Measurements from ENCODE around the gene SLC38A5. TPM values are rescaled to one million over a fixed set of nuclear protein-coding genes. Genes with fewer than 3 reads are reported as not detected.
"Not testable (repeated sequence)": the region's sequence is repeated elsewhere in the genome, so short reads cannot be mapped to it uniquely, and the experiment has no call there.

SLC38A5 gene
- total RNA-seq, 1 experiment from 2014 or later = not detected

DNA sequence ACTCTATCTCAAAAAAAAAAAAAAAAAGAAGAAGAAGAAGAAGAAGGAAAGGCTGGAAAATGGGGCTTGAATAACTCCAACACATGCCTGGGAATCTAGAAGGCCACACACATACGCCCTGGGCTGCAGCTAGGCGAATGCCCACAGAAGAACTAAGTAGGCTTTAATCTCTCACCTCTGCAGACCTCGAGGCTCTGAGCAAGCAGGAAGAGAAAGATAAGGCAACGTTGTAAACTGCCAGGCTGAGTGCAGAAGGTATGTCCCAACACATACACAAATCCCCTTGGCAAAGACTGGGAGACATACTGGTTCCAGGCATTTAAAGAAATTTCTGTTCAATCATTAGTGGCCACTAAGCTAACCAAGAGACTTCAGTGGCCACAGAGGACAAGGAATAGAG lies 18.4 kb downstream of the SLC38A5 start:
- DNase-seq (ENCODE audit: low read depth, low spot score) = no peak
- in situ Hi-C loops (cut with HindIII; ENCODE audit: low pct_unique_long_range_greater_than_20kb, low sequenced_read_pairs) = no loop called here

DNA sequence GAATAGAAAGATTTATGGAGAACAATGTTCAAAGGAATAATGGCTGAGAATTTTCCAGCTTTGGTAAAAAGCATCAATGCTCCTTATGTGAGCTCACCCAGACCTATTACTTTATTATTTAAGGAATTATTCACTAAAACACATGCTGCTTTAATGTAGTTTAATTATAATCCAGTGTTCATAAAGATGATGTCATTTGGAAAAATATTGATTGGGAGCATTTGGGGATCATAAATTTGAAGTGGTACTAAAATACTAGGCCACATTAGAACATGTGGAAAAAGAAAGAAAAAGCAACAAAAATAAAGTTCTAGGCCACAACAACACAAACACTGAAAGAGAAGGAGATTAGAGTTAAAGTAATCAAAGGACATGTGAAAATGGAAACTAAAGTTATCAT lies 20.0 kb downstream of the SLC38A5 start:
- in situ Hi-C loops (cut with HindIII; ENCODE audit: low pct_unique_long_range_greater_than_20kb, low sequenced_read_pairs) = no loop called here
- no peak for DNase-seq (ENCODE audit: low read depth, low spot score)

DNA sequence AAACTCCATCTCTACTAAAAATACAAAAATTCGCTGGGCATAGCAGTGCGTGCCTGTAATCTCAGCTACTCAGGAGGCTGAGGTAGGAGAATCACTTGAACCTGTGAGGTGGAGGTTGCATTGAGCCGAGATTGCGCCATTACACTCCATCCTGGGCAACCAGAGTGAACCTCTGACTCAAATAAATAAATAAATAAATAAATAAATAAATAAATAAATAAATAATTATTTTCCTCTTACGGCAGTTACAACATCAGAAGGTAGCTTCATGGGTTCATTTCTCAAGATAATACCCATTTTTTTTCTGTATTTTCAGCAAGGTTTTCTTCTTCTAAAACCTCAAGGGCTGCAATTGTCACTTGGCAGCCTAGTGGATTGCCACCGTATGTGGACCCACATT lies 22.9 kb downstream of the SLC38A5 start:
- in situ Hi-C loops (cut with HindIII; ENCODE audit: low pct_unique_long_range_greater_than_20kb, low sequenced_read_pairs); DNase-seq (ENCODE audit: low read depth, low spot score): not testable (repeated sequence)

GRCh38 chrX:48433713-48434112 lies 36.3 kb downstream of the SLC38A5 start:
- DNase-seq (ENCODE audit: low read depth, low spot score); in situ Hi-C loops (cut with HindIII; ENCODE audit: low pct_unique_long_range_greater_than_20kb, low sequenced_read_pairs): not testable (repeated sequence)

DNA sequence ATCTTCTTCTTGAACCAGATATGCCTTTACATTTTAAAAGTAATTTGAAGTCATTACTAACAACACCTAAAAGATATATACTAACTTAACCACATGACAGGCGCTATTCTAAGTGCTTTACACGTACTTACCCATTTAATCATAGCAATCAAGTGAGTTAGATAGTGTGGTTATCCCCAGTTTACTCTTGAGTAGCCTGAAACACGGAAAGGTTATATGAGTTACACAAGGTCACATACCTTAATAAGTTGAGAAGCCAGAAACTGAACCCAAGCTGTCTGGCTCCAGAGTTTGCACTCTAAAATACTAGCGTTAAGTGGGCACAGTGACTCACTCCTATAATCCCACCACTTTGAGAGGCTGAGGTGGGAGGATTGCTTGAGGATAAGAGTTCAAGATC lies 39.9 kb downstream of the SLC38A5 start:
- not testable (repeated sequence) for DNase-seq (ENCODE audit: low read depth, low spot score)

GRCh38 chrX:48429606-48430005 lies 40.5 kb downstream of the SLC38A5 start:
- DNase-seq (ENCODE audit: low read depth, low spot score); in situ Hi-C loops (cut with HindIII; ENCODE audit: low pct_unique_long_range_greater_than_20kb, low sequenced_read_pairs): not testable (repeated sequence)

More for the DNA sequence above, 39.9 kb downstream of the SLC38A5 start:
- in situ Hi-C loops (cut with HindIII; ENCODE audit: low pct_unique_long_range_greater_than_20kb, low sequenced_read_pairs) = not testable (repeated sequence)

DNA sequence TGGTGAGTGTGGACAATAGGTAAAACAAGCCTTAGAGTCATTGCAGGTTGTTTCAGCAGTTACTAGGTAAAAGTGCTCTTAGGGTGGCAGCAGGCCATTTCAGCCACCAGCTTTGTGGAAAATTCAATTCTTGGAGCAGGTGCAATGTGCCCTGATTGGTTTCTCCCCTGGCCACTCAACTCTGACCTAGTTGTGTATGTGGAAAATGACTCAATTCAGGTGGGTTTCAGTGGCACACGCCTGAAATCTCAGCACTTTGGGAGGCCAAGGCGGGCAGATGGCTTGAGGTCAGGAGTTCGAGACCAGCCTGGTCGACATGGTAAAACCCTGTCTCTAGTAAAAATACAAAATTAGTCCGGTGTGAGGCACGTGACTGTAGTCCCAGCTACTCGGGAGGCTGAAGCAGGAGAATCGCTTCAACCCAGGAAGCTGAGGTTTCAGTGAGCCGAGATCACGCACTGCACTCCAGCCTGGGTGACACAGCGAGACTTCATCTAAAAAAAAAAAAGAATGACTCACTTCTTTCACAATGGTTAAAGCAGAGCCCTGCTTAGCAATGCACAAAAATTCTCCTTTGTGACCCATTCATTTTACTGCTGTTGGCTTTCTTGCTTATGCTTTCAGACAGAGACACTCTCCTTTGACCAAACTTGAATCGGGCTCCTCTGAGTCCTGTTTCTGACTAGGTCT lies 42.9 kb downstream of the SLC38A5 start:
- in situ Hi-C loops (cut with HindIII; ENCODE audit: low pct_unique_long_range_greater_than_20kb, low sequenced_read_pairs); DNase-seq (ENCODE audit: low read depth, low spot score): not testable (repeated sequence)

GRCh38 chrX:48411860-48412259 lies 58.2 kb downstream of the SLC38A5 start, which contains the start of gene SSX4B:
SSX4B (minus strand) TSS chrX:48411960; CDS start chrX:48411372, 588 bp downstream.
- DNase-seq (ENCODE audit: low read depth, low spot score); in situ Hi-C loops (cut with HindIII; ENCODE audit: low pct_unique_long_range_greater_than_20kb, low sequenced_read_pairs): not testable (repeated sequence)

Small RNA genes within 50 kb of the gene (small RNA-seq; reads per million reads assigned to genes)
- 0 reads per million in 2 experiments for gene AL606490.4

Other genes with a start within 250 kb of the SLC38A5 start
- 0.93 and 1.0 TPM in 2 replicates for gene SSX1, start 214.9 kb downstream of the SLC38A5 start, total RNA-seq (2014; rRNA removed; shearing (Covaris generic))
- not detected in 2 replicates for gene SSX3, start 113.6 kb downstream of the SLC38A5 start, total RNA-seq (2014; rRNA removed; shearing (Covaris generic))
- 0.42 TPM in 1 of 2 replicates, not detected in the other for gene SSX4, start 86.7 kb downstream of the SLC38A5 start, total RNA-seq (2014; rRNA removed; shearing (Covaris generic))
- gene SSX4B, start 58.3 kb downstream of the SLC38A5 start, total RNA-seq (2014; rRNA removed; shearing (Covaris generic)) = 0.42 TPM in 1 of 2 replicates, not detected in the other
- 39.2 and 48.3 TPM in 2 replicates for gene FTSJ1, start 5.9 kb upstream of the SLC38A5 start, total RNA-seq (2014; rRNA removed; shearing (Covaris generic))
- 13.7 and 16.1 TPM in 2 replicates for gene PORCN, start 38.7 kb upstream of the SLC38A5 start, total RNA-seq (2014; rRNA removed; shearing (Covaris generic))
- 50.2 and 53.6 TPM in 2 replicates for gene EBP, start 51.5 kb upstream of the SLC38A5 start, total RNA-seq (2014; rRNA removed; shearing (Covaris generic))
- gene TBC1D25, start 69.5 kb upstream of the SLC38A5 start, total RNA-seq (2014; rRNA removed; shearing (Covaris generic)) = 3.3 and 4.7 TPM in 2 replicates
- 220 and 221 TPM in 2 replicates for gene RBM3, start 104.2 kb upstream of the SLC38A5 start, total RNA-seq (2014; rRNA removed; shearing (Covaris generic))
- 46.8 and 50.4 TPM in 2 replicates for gene WDR13, start 127.2 kb upstream of the SLC38A5 start, total RNA-seq (2014; rRNA removed; shearing (Covaris generic))
- 0.42 TPM in 1 of 2 replicates, not detected in the other for gene WAS, start 213.5 kb upstream of the SLC38A5 start, total RNA-seq (2014; rRNA removed; shearing (Covaris generic))
- gene SUV39H1, start 226.5 kb upstream of the SLC38A5 start, total RNA-seq (2014; rRNA removed; shearing (Covaris generic)) = 6.5 and 6.9 TPM in 2 replicates